ENCODE results near the gene PLEKHG7.
"Not testable (repeated sequence)": the region's sequence is repeated elsewhere in the genome, so short reads cannot be mapped to it uniquely, and the experiment has no call there.

PLEKHG7 gene

DNA sequence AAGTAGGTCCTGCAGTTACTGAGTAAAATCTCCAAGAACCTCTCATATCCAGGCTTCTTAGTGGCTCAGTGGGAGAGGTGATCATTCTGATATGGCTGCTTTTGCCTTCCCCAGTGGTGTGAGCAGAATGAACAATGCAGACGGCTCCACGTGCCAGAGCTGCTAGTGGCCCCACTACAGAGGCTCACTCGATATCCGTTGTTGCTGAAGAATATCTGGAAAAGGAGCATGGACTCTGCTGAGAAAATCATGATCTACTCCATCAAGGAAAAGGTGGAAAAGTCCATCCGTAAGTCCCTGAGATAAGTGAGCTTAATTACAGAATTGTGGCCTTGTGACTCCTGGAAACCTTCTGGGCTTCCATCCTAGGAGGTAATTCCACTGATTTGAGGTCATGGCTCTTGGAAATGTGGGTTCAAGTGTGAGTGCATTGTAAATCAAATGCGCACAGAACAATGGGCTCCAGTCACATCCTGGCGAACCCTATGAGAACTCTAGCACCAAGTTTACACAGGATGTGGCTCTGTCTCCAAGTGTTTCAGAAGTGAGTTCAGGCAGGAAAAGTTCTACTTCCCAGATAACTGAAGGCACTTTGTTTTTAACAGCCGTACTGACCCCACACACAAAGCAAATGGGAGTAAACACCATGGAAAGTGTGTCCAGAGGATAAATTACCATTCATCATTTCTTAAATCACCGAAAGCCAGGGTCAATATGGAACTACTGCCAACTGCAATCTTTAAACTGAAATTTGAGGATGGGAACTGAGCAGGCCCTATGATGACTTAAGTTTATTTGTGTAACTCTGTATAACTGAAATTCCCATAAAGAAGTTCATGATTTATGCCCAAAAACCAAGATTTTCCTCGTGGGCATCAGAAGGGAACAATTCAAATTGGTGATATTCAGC, 51.4 kb downstream of the PLEKHG7 start:
- DNase-seq, result no peak

DNA sequence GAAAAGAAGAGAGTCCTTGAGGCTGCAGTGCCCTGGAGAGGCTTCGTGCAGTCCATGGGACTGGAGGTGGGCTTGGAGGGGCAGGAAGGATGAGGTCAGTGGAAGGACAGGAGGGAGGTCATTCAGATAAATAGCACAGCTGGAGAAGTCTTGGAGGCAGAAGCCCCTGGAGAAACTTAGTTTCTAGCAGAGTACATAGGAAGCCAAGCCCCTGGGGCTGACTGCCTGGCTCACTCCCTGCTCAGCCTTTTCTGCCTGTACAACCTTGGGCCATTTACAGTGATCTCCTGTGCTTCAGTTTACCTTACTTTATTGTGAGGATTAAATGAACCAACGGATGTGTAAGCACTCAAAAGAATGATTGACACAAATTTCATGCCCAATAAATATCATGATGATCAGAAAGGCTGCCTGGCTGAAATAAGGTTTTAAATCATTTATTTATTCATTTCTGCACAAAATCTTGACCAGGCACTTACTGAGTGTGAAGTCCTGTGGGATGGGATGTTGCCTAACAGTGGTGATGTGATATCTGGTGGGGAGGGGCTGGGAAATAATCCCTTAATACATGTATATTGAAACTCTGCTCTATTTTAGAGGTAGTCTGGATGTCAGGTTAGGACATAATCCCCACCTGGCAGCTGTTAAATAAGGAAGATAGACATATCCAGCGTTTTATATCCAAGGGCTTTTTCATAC, 54.3 kb downstream of the PLEKHG7 start:
- DNase-seq, result no peak

GRCh38 chr12:92757597-92758121, 54.9 kb downstream of the PLEKHG7 start:
- no peak for DNase-seq

GRCh38 chr12:92759634-92760268, 57.0 kb downstream of the PLEKHG7 start:
- DNase-seq, result no peak

- DNase-seq, result no peak
Measured at GRCh38 chr12:92762773-92763172, 60.0 kb downstream of the PLEKHG7 start.

- no peak for DNase-seq
Measured at GRCh38 chr12:92764831-92765230, 62.0 kb downstream of the PLEKHG7 start.

- DNase-seq, result no peak
Measured at GRCh38 chr12:92765871-92766270, 63.1 kb downstream of the PLEKHG7 start.

DNA sequence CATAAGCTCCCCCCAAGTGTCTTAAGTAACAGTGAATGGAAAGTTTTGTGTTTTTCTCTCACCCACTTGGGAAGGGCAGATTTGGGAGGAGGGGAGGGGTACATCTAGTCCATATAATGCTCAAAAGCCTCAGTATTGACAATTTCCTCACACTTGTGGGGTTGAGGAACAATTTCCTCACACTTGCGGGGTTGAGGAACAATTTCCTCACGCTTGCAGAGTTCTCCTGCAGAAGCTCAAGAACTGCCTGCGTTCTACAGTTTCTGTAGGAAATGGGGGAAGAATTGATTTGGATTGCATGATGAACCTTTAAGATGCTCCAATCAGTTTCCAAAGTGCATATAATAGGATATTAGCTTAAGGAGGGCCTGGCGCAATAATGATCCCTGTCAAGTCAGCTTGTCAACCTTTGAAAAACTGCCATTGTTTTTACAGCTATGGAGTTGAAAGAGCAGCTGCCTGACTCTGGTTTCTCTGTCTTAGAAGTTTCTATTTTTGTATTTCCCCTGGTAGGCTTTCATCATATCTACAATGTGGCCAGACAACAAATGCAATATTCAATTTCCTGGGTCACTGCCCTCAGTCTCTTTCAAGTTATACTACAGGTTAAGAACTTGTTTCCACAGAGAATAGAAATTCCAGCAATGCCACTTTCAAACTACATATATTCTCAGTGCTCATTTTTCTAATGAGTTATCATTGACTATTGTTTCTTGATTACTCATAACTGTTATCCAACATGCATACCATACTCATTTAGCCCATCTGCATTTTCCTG, 66.5 kb downstream of the PLEKHG7 start:
- no peak for DNase-seq

- DNase-seq, result no peak
Measured at GRCh38 chr12:92771001-92771400, 68.2 kb downstream of the PLEKHG7 start.

DNA sequence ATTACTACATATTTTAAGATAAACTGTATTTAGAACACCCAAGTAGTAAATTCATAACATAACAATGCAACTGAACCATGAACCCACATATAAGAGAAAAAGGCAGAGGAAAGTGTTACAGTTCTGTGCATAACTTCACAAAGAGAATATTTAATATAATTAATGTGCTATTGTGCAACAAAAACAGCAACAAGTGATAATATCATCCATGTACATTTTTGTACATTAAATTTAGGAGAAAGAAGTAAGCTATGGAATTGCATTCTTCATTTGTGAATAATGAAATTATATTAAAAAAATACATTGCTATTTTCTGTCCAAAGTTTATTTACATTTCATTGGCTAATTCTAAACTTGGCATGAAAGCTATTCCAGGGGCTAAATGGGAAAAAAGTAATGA, 72.6 kb downstream of the PLEKHG7 start:
- no peak for DNase-seq

DNA sequence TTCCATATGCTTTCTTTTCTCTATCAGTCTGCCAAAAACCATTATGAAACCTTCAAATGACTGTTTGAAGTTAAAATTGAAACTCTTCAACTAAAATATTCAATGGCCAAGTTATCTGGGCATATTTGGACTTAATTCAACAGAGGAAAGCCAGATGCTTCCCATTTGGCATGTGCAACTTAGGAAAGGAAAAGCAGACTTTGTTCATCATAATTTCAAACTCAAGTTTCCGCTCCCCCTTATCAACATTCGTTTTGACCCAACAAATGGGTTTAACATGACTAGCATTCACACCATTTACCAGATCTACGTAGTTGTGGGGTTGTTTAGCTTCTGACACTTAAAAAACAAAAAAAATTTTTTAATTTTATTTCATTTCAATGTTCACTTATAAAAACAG, 75.7 kb downstream of the PLEKHG7 start:
- DNase-seq, result no peak

- no peak for DNase-seq
Measured at GRCh38 chr12:92779902-92780301, 77.1 kb downstream of the PLEKHG7 start.

- no peak for DNase-seq
Measured at GRCh38 chr12:92784356-92784755, 81.6 kb downstream of the PLEKHG7 start.

GRCh38 chr12:92784797-92785562, 82.2 kb downstream of the PLEKHG7 start:
- peak; percentile 93 for DNase-seq

- no peak for DNase-seq
Measured at GRCh38 chr12:92785563-92785950, 82.8 kb downstream of the PLEKHG7 start.

DNA sequence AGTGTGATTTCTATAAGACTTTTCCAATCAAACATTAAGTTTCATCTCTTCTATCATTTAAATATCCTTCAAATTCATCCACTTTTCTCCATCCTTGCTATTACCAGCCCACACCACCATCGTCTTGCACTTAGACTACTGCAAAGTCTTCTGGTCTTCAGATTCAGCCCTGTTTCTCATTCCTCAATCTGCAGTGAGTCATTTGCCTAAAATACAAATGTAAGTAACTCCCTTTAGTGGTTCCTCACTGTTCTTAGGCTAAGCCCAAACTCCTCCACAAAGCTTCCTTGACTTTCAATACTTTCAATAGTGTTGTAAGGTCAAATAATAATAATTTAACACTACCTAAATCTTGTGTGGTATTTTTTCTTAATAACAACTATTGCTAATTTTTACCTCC, 83.3 kb downstream of the PLEKHG7 start:
- DNase-seq, result no peak

GRCh38 chr12:92794356-92794755, 91.6 kb downstream of the PLEKHG7 start:
- not testable (repeated sequence) for DNase-seq

GRCh38 chr12:92794814-92795213, 92.0 kb downstream of the PLEKHG7 start:
- DNase-seq, result no peak

- DNase-seq, result no peak
Measured at GRCh38 chr12:92796650-92797049, 93.9 kb downstream of the PLEKHG7 start.

DNA sequence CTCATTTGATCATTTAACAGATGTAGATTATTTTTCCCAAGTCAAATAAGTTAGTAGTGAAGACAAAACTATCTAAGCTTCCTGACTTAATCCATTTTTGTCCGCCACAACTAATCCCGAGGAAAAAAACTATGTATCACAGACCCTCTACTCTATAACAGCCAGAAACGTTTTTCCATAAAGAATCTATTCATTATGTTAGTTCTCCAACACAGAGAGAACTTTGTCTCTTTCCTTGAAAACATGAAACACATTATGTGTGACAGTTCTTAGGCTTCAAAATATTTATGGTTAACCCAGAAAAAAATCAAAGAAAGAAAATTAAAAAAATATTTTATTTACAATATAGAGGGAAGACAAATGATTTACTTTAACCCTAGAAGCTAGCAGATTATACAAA, 100.1 kb downstream of the PLEKHG7 start:
- DNase-seq, result no peak

GRCh38 chr12:92803903-92804302, 101.1 kb downstream of the PLEKHG7 start:
- DNase-seq, result no peak

DNA sequence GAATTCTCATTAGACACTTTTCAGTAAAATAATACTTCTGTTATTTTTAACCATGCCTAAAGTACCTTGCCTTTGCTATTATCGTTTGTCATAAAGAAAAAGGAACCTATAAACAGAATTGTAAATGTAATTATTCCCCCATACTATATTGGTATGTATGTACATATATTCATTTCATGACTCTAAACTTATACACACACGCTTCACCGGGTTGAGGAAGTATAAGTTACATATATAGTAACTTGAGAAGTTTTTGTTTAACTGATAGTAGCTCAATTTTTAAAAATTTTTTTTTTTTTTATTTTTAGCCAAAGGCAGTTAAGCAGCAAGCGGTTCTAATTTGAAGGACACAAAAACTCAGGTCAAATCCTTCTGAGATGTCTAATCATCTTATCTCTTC, 107.6 kb downstream of the PLEKHG7 start:
- no peak for DNase-seq
